ENCODE measurements around the gene UBE2D2.

- TF ChIP-seq POLR2AphosphoS5 (IDR thresholded peaks at IDR 0.05; ENCODE audit: low read depth, low read length) (no peak), POLR2A (IDR thresholded peaks at IDR 0.05; ENCODE audit: low read depth, low read length) (no peak), TAF1 (IDR thresholded peaks at IDR 0.05; ENCODE audit: low read depth, low read length) (no peak), PAX5 (IDR thresholded peaks at IDR 0.05; ENCODE audit: insufficient read depth, low read length, severe bottlenecking) (no peak)
Observed at GRCh38 chr5:139646912-139647505, 85.9 kb downstream of the UBE2D2 start.

All from GM12891 (cell line).